H1 (cell line): Measurements from ENCODE around the gene TCF4. TPM values are rescaled to one million over a fixed set of nuclear protein-coding genes. Genes with fewer than 3 reads are reported as not detected.

Source experiments
- CTCF ChIA-PET: fragments of 300-600 bp; sonication (Branson Sonifier 250); formaldehyde crosslinking; loops from one replicate; lab custom pipeline; 2021; ENCODE audit not compliant: partially characterized antibody; lab: Charles Lee
- POLR2A ChIA-PET: fragments of 300-600 bp; sonication (Branson Sonifier 250); formaldehyde crosslinking; loops from one replicate; lab custom pipeline; 2021; ENCODE audit warnings: inconsistent platforms; ENCODE audit not compliant: partially characterized antibody; lab: Charles Lee
- DNase-seq, 2 experiments: peaks; one replicate each; pipeline versions ENCODE4 v3.0.0 to v3.0.0-alpha.2; 2010 to 2022; ENCODE audit warnings: low spot score in 2 of 2, low read depth in 1 of 2, mixed read lengths in 1 of 2
- FAIRE-seq: peaks from 2 replicates; lab custom pipeline; 2011; peaks lifted over from hg19 to GRCh38; lab: Jason Lieb, UNC
- H2AFZ ChIP-seq: 2 replicates; pipeline ENCODE4 v1.8.1; 2012; ENCODE audit warnings: low read length, inconsistent platforms
- H2AK5ac ChIP-seq: 2 replicates; pipeline ENCODE4 v1.6.1; 2013; ENCODE audit warnings: low read depth, low read length
- H2BK120ac ChIP-seq: replicated peaks from 2 replicates; pipeline ENCODE3; 2013; ENCODE audit warnings: low read depth, low read length, inconsistent platforms
- H2BK12ac ChIP-seq: 2 replicates; pipeline ENCODE4 v1.6.1; 2013; ENCODE audit warnings: low read depth, low read length
- H2BK15ac ChIP-seq: 2 replicates; pipeline ENCODE4 v1.6.1; 2013; ENCODE audit warnings: low read length
- H2BK20ac ChIP-seq: 2 replicates; pipeline ENCODE4 v1.6.1; 2013; ENCODE audit warnings: low read length
- H2BK5ac ChIP-seq: 2 replicates; pipeline ENCODE4 v1.6.1; 2013; ENCODE audit warnings: low read depth, low read length
- H3K14ac ChIP-seq: 2 replicates; pipeline ENCODE4 v1.6.1; 2013; ENCODE audit warnings: inconsistent platforms; ENCODE audit not compliant: insufficient read length
- H3K18ac ChIP-seq: 2 replicates; pipeline ENCODE4 v1.6.1; 2013; ENCODE audit warnings: low read length; ENCODE audit errors: extremely low read depth
- H3K23ac ChIP-seq: 2 replicates; pipeline ENCODE4 v1.6.1; 2013; ENCODE audit warnings: inconsistent platforms; ENCODE audit not compliant: insufficient read length
- H3K23me2 ChIP-seq: 2 replicates; pipeline ENCODE4 v1.6.1; 2013; ENCODE audit warnings: low read depth, low read length
- H3K27ac ChIP-seq: 2 replicates; pipeline ENCODE4 v1.6.1; 2011; ENCODE audit warnings: low read depth, low read length, inconsistent platforms
- H3K27me3 ChIP-seq, 4 experiments: replicated peaks in 1 of 4; 1 replicate in 1 of 4; 2 replicates in 3 of 4; pipeline versions ENCODE4 v1.6.1 to v1.8.1; 2011 to 2013; ENCODE audit warnings: low read length in 3 of 4, mild to moderate bottlenecking in 3 of 4, inconsistent platforms in 2 of 4, mixed read lengths in 2 of 4, moderate library complexity in 1 of 4; ENCODE audit not compliant: control insufficient read depth in 3 of 4, insufficient read depth in 3 of 4; ENCODE audit errors: extremely low read depth in 1 of 4
- H3K36me3 ChIP-seq, 4 experiments: 2 replicates each; pipeline versions ENCODE4 v1.6.1 to v1.8.1; 2011 to 2013; ENCODE audit warnings: mild to moderate bottlenecking in 4 of 4, low read length in 3 of 4, moderate library complexity in 2 of 4, control low read depth in 1 of 4, inconsistent platforms in 1 of 4; ENCODE audit not compliant: insufficient read depth in 4 of 4, control insufficient read depth in 2 of 4
- H3K4ac ChIP-seq: replicated peaks from 2 replicates; pipeline ENCODE3; 2013; ENCODE audit warnings: low read length, low read depth, mixed read lengths, inconsistent platforms; ENCODE audit not compliant: insufficient read length
- H3K4me1 ChIP-seq, 4 experiments: replicated peaks in 1 of 4; 1 replicate in 1 of 4; 2 replicates in 3 of 4; pipeline versions ENCODE4 v1.6.1 to v1.8.1; 2011 to 2013; ENCODE audit warnings: low read length in 3 of 4, inconsistent platforms in 2 of 4, mixed read lengths in 1 of 4; ENCODE audit not compliant: insufficient read depth in 4 of 4, control insufficient read depth in 3 of 4
- H3K4me2 ChIP-seq, 2 experiments: 2 replicates each; pipeline versions ENCODE4 v1.6.1 to v1.8.1; 2011 to 2013; ENCODE audit warnings: low read depth in 2 of 2, low read length in 2 of 2, control low read depth in 1 of 2, inconsistent platforms in 1 of 2, mild to moderate bottlenecking in 1 of 2; ENCODE audit not compliant: insufficient read depth in 1 of 2
- H3K4me3 ChIP-seq, 4 experiments: fragments of 200-600, 300-600 bp in 1 of 4; sonication (generic), shearing (Covaris generic), sonication (Bioruptor Twin) in 1 of 4; 2 replicates each; pipeline versions ENCODE4 v1.5.1 to v1.8.1; 2011 to 2016; ENCODE audit warnings: low read length in 4 of 4, low read depth in 3 of 4, control low read depth in 2 of 4, inconsistent platforms in 2 of 4, mild to moderate bottlenecking in 2 of 4, mixed read lengths in 1 of 4, moderate library complexity in 1 of 4; ENCODE audit not compliant: insufficient read depth in 2 of 4; ENCODE audit errors: extremely low read depth in 1 of 4
- H3K56ac ChIP-seq: replicated peaks from 2 replicates; pipeline ENCODE3; 2013; ENCODE audit warnings: low read depth, mild to moderate bottlenecking, mixed read lengths, low read length, inconsistent platforms; ENCODE audit not compliant: insufficient read length
- H3K79me1 ChIP-seq: 2 replicates; pipeline ENCODE4 v1.6.1; 2013; ENCODE audit warnings: low read depth, low read length, control low read depth
- H3K79me2 ChIP-seq, 2 experiments: 2 replicates each; pipeline versions ENCODE4 v1.6.1 to v1.8.1; 2012 to 2013; ENCODE audit warnings: low read length in 2 of 2, mild to moderate bottlenecking in 2 of 2, inconsistent platforms in 1 of 2; ENCODE audit not compliant: insufficient read depth in 2 of 2, control insufficient read depth in 1 of 2
- H3K9ac ChIP-seq, 4 experiments: replicated peaks in 1 of 4; 1 replicate in 1 of 4; 2 replicates in 3 of 4; pipeline versions ENCODE4 v1.6.1 to v1.8.1; 2011 to 2013; ENCODE audit warnings: low read depth in 3 of 4, low read length in 3 of 4, control low read depth in 2 of 4, mild to moderate bottlenecking in 2 of 4, moderate library complexity in 2 of 4, inconsistent platforms in 1 of 4; ENCODE audit errors: extremely low read depth in 1 of 4
- H3K9me3 ChIP-seq, 2 experiments: 2 replicates each; pipeline versions ENCODE4 v1.6.1 to v1.8.1; 2012 to 2013; ENCODE audit warnings: mild to moderate bottlenecking in 2 of 2, moderate library complexity in 2 of 2, control low read depth in 1 of 2, inconsistent platforms in 1 of 2, low read depth in 1 of 2, low read length in 1 of 2, mixed read lengths in 1 of 2; ENCODE audit not compliant: insufficient read depth in 2 of 2
- H4K20me1 ChIP-seq, 2 experiments: replicated peaks in 1 of 2; 2 replicates each; pipeline versions ENCODE3 to v1.8.1; 2011 to 2013; ENCODE audit warnings: inconsistent platforms in 2 of 2, low read length in 2 of 2, mild to moderate bottlenecking in 1 of 2; ENCODE audit not compliant: insufficient read depth in 2 of 2, control insufficient read depth in 1 of 2
- H4K5ac ChIP-seq: 2 replicates; pipeline ENCODE4 v1.6.1; 2013; ENCODE audit warnings: low read length, low read depth, mixed read lengths, inconsistent platforms; ENCODE audit not compliant: insufficient read length
- H4K8ac ChIP-seq: 2 replicates; pipeline ENCODE4 v1.8.0; 2013; ENCODE audit warnings: mild to moderate bottlenecking, moderate library complexity, low read length, inconsistent platforms; ENCODE audit not compliant: insufficient read depth; ENCODE audit errors: extremely low read depth
- H4K91ac ChIP-seq: replicated peaks from 2 replicates; pipeline ENCODE3; 2013; ENCODE audit warnings: low read length, mixed read lengths, inconsistent platforms; ENCODE audit not compliant: insufficient read length
- BACH1 ChIP-seq: IDR thresholded peaks from 2 replicates; pipeline ENCODE4 v1.6.1; 2012; ENCODE audit warnings: low read length, improper control_type of control experiment
- BCL11A ChIP-seq, 2 experiments: IDR thresholded peaks; one replicate each; pipeline ENCODE4 v1.6.1; 2011; ENCODE audit warnings: low read depth in 2 of 2, low read length in 2 of 2, mild to moderate bottlenecking in 2 of 2
- FOSL1 ChIP-seq: IDR thresholded peaks from 2 replicates; pipeline ENCODE4 v1.6.1; 2011; ENCODE audit warnings: mild to moderate bottlenecking, low read depth, low read length, moderate library complexity; ENCODE audit not compliant: insufficient read depth
- GABPA ChIP-seq: IDR thresholded peaks from 2 replicates; pipeline ENCODE4 v1.6.1; 2011; ENCODE audit warnings: mild to moderate bottlenecking, low read length, moderate library complexity, borderline replicate concordance; ENCODE audit not compliant: insufficient read depth
- PHF8 ChIP-seq: fragments of 200-600 bp; sonication (generic); conservative IDR thresholded peaks from 2 replicates; pipeline ENCODE4 v1.7.1; 2012; ENCODE audit warnings: low read depth, mild to moderate bottlenecking, inconsistent platforms, low read length, moderate library complexity
- WGBS, 2 experiments: shearing (Covaris generic) in 1 of 2; methylation state at CpG; one replicate each; pipeline versions ENCODE4 v1.1.6 to v1.1.7; 2013 to 2015; ENCODE audit warnings: low lambda C conversion rate in 2 of 2, mixed read lengths in 2 of 2, inconsistent platforms in 1 of 2, low coverage in 1 of 2, missing lambda C conversion rate in 1 of 2; ENCODE audit not compliant: insufficient replicate concordance in 2 of 2, insufficient coverage in 1 of 2, insufficient read length in 1 of 2; ENCODE audit errors: extremely low coverage in 1 of 2, missing lambda C conversion rate in 1 of 2; 5-methylcytosine and 5-hydroxymethylcytosine counted together
- polyA plus RNA-seq, 7 experiments: library from polyadenylated mRNA; depleted of rRNA in 3 of 7; stranded (reverse) in 5 of 7; unstranded in 2 of 7; fragments of >200 nt in 5 of 7; fragments of 200-250 nt in 2 of 7; gene quantifications; 1 replicate in 5 of 7; 2 replicates in 1 of 7; 4 replicates in 1 of 7; pipeline versions ENCODE4 v1.2.1 to v1.2.3, GENCODE V29; 2011 to 2013; ENCODE audit warnings: missing spikeins in 2 of 7, mixed read lengths in 2 of 7
- total RNA-seq: library from RNA; stranded (reverse); fragmentation: NEBNext Ultra II Directional; extraction: Animal tissue kit (Norgen Biotek cat#: 25700); gene quantifications from 2 replicates; pipeline ENCODE4 v1.2.1, GENCODE V29; 2021

TCF4 gene
- total and polyA plus RNA-seq, 2 of the 8 experiments (the other 6 are each of a cell fraction or from before 2014, with no cell fraction given): 59.3 to 118 TPM

DNA sequence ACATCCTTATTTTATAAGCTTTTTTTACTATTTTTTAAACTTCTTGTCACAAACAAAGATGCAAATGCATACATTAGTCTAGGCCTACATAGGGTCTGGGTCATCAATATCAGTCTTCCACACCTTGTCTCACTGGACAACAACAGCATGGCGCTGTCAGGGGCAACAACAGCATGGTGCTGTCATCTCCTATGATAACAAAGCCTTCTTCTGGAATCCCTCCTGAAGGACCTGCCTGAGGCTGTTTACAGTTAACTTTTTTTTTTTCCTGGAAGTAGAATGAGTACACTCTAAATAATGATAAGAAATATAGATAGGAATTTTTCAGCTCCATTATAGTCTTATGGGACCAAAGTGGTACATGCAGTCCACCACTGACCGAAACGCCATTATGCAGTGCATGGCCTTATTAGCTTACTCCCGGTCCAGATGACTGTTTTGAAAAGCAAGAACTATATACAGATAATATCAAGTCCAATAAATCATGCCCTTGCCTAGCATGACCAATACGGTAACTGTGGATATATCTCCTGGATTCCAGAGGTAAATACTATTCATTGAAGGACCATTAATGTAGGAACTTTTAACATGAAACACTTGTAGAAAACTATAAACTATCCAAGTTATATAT, 38.4 kb downstream of the TCF4 start:
- no peak overlapping the region for H4K8ac ChIP-seq
- no peak overlapping the region for H3K4me2 ChIP-seq
- peaks cover under 1 to 13% of the 10 kb centered on the region in 2 experiments for H4K20me1 ChIP-seq
- H2BK12ac ChIP-seq: no peak overlapping the region
- H3K4me3 ChIP-seq: no peak overlapping the region
- H3K4me1 ChIP-seq: peaks cover 0 to 11% (median 7%) of the 10 kb centered on the region in 4 experiments; a peak in 3 of 7 replicates
- no peak overlapping the region for H3K27ac ChIP-seq
- no peak overlapping the region for H3K9ac ChIP-seq
- H4K91ac ChIP-seq: no peak overlapping the region
- peaks cover 7% of the 10 kb centered on the region; the same call in 1 of the 2 replicates for H3K79me1 ChIP-seq
- no peak overlapping the region for H2BK15ac ChIP-seq
- no peak overlapping the region for H2BK20ac ChIP-seq
- H3K4ac ChIP-seq: no peak overlapping the region
- no peak overlapping the region for H3K14ac ChIP-seq
- FAIRE-seq (no peak), DNase-seq (no peak)
- H3K18ac ChIP-seq: no peak overlapping the region
- H2BK120ac ChIP-seq: no peak overlapping the region
- peaks cover 0 to 4% (median 0%) of the 10 kb centered on the region in 4 experiments; a peak in 1 of 8 replicates for H3K36me3 ChIP-seq
- no peak overlapping the region for H4K5ac ChIP-seq
- H3K27me3 ChIP-seq: no peaks in the 10 kb centered on the region
- 93% methylated on average over 5 of the region's 5 CpGs; no CpG with 5 or more reads in 1 of the 2 experiments for WGBS, 2 experiments
- CTCF ChIA-PET: interaction anchor here (0.6 to 2.0 kb wide), 10 partner anchors 15 to 472 kb away, joined by 3 to 7 read pairs (median 3); no protein-coding TSS in a partner anchor
- H3K56ac ChIP-seq: no peak overlapping the region
- H3K23me2 ChIP-seq: no peaks in the 10 kb centered on the region
- no peak overlapping the region for H2BK5ac ChIP-seq
- H3K9me3 ChIP-seq: no peaks in the 10 kb centered on the region
- no peak overlapping the region for H3K23ac ChIP-seq
- no peak overlapping the region for H2AK5ac ChIP-seq
- H2AFZ ChIP-seq: no peak overlapping the region
- POLR2A ChIA-PET: interaction anchor here (0.8 to 1.3 kb wide), 2 partner anchors 11 to 321 kb away, joined by 4 to 5 read pairs; no protein-coding TSS in a partner anchor
- TF ChIP-seq BACH1 (no peak), FOSL1 (no peak), BCL11A (IDR thresholded peaks at IDR 0.05; ENCODE audit: low read depth in 2 of 2, low read length in 2 of 2) (no peak), PHF8 (no peak), GABPA (no peak)
- peaks cover 0 to 94% of the 10 kb centered on the region in 2 experiments; a peak in 3 of 4 replicates for H3K79me2 ChIP-seq
